Fibroblast of lung (primary cell): ENCODE results near the gene GRP.

Source experiments
- EZH2 ChIP-seq: IDR thresholded peaks from 2 replicates; pipeline ENCODE4 v1.5.1; 2012; ENCODE audit warnings: low read length, control low read depth, mild to moderate bottlenecking; ENCODE audit errors: missing control alignments
- TF ChIP-seq, protein P1 (sequence below), 2 donors: IDR thresholded peaks in 1 of 2; conservative IDR thresholded peaks in 1 of 2; 1 replicate in 1 of 2; 2 replicates in 1 of 2; pipeline ENCODE4 v1.5.1; 2011 to 2012; ENCODE audit warnings: low read length in 2 of 2, control low read depth in 1 of 2, inconsistent platforms in 1 of 2, low read depth in 1 of 2, mild to moderate bottlenecking in 1 of 2

DNA sequence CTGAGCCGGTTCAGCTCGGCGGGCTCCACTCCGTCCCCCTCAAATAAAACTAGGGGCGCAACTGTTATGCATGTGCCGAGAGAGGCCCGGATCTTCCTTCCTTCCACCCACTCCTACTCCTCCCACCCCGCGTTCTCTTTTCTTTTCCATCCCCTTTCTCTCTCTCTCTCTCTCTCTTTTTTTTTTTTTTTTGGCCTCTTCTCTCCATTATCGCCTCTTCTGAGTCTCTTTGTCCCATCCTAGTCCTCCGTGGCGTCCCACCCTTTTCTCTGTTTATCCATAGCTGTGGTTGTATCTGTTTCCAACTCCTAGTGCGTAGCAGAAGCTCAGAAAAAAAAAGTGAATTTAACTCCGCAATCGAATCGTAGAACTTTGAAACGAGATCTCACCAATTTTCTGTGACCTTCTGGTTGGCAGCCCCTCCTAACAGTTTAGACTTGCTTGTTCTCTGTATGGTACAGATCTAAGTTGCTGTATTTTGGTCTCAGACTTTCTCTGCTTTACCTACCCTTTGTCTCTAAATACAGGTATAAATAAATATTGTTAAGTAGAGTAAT, 49.7 kb downstream of the GRP start:
- TF ChIP-seq, protein P1, sequence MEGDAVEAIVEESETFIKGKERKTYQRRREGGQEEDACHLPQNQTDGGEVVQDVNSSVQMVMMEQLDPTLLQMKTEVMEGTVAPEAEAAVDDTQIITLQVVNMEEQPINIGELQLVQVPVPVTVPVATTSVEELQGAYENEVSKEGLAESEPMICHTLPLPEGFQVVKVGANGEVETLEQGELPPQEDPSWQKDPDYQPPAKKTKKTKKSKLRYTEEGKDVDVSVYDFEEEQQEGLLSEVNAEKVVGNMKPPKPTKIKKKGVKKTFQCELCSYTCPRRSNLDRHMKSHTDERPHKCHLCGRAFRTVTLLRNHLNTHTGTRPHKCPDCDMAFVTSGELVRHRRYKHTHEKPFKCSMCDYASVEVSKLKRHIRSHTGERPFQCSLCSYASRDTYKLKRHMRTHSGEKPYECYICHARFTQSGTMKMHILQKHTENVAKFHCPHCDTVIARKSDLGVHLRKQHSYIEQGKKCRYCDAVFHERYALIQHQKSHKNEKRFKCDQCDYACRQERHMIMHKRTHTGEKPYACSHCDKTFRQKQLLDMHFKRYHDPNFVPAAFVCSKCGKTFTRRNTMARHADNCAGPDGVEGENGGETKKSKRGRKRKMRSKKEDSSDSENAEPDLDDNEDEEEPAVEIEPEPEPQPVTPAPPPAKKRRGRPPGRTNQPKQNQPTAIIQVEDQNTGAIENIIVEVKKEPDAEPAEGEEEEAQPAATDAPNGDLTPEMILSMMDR (conservative IDR thresholded peaks at IDR 0.05 in 1 of 2, IDR thresholded peaks at IDR 0.05 in 1 of 2; ENCODE audit: low read depth in 1 of 2, low read length in 2 of 2): no peak
- peak; percentile 46 for TF ChIP-seq EZH2
